Ecto neural progenitor cell (in vitro differentiated cells): ENCODE measurements around the gene JADE2.
A peak's percentile ranks its signal among the peaks of the same experiment; 100 is the strongest.
"Not testable (repeated sequence)": the region's sequence is repeated elsewhere in the genome, so short reads cannot be mapped to it uniquely, and the experiment has no call there.

Experiments used
- DNase-seq: peaks from one replicate; pipeline ENCODE4 v3.0.0-alpha.2; 2018; ENCODE audit warnings: low spot score

Gene JADE2

GRCh38 chr5:134552301-134552700 is 26.8 kb downstream of the JADE2 start:
- DNase-seq: no peak

- DNase-seq: not testable (repeated sequence)
Observed at GRCh38 chr5:134552716-134553115, 27.2 kb downstream of the JADE2 start.

DNA sequence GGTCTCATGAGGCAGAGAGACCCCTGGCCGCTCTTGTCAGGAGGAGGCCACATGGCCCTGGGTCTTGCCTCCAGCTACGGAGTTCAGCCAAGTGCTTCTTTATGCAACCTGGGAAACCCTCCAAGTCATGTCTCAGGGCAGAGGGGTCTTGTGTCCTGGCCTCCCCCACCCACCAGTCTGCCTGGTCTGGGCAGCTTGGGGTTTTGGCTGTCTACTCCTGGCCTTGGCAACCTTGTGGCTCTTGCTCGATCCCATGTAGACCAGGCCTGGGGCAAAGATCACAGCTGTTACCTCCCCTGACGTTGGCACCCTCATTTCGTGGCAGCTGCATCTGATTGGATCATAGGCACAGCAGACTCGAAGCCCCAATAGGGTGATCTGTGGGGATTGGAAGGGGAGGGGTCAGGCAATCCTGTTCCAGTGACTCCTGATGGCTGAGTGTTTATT is 28.4 kb downstream of the JADE2 start:
- no peak for DNase-seq

DNA sequence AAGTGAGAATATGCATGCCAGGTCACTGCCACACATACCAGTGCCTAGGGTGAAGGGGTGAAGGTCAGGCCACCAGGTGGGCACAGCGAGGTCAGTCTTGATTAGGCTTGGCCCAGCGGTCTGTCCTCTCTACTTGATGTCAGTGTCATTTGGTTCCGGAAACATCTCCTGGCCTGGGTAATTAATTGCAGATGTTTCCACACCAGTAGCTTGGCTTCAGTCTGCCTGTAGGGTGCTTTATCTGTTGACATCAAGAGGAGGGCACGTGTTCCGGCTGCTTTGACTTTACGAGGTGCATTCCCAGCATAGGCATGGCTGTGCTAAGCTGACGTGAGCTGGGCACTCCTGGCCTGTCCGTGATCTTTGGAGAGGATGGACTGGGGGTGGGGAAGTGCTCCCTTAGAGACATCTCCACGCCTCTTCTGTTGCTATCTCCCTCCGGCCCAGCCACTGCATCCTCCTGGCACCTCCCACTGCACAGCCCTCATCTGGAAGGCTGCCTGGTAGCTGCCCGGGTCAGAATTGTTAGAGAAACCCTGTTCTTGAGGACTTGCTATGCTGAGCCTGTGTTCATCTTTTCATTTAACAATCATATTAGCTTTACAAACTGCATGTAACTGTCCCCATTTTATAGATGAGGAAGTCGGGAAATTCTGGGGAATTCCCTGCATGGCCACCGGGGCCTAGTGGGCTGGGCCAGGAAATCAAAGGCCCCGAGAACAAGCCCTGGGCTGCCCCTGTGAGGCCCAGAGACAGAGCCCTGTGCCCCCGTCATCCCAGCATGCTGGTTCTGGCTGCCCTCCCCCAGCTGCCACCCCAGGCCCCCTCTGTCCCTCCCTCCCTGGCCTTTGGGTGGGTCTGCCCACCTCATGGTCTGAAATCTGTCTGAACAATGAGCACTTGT is 29.1 kb downstream of the JADE2 start:
- DNase-seq: no peak

- DNase-seq: no peak
Observed at GRCh38 chr5:134555223-134555889, 29.9 kb downstream of the JADE2 start.

GRCh38 chr5:134555890-134556311 is 30.4 kb downstream of the JADE2 start:
- peak; percentile 64 for DNase-seq

DNA sequence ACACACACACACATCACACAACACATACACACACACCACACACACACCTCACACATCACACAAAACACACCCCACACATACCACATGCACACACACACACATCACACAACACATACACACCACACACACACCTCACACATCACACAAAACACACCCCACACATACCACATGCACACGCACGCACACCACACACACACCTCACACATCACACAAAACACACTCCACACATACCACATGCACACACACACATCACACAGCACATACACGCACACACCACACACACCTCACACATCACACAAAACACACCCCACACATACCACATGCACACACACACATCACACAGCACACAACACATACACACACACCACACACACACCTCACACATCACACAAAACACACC is 31.1 kb downstream of the JADE2 start:
- not testable (repeated sequence) for DNase-seq

- no peak for DNase-seq
Observed at GRCh38 chr5:134556994-134557393, 31.5 kb downstream of the JADE2 start.

DNA sequence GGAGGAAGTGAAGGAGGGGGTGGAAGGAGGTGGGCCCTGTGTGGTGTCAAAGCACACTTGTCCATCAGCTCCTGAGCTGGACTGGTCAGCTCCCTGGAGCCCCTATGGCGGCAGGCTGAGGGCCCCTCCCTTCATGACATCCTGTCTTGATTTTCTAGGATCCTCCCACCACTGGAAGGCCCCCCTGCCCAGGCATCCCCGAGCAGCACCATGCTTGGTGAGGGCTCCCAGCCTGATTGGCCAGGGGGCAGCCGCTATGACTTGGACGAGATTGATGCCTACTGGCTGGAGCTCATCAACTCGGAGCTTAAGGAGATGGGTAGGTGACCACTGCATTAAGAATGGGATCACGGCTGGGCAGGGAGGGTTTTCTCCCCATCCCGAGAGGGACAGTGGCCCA is 34.2 kb downstream of the JADE2 start:
- no peak for DNase-seq

GRCh38 chr5:134560698-134561097 is 35.2 kb downstream of the JADE2 start:
- DNase-seq: no peak

- no peak for DNase-seq
Observed at GRCh38 chr5:134561871-134562296, 36.4 kb downstream of the JADE2 start.

DNA sequence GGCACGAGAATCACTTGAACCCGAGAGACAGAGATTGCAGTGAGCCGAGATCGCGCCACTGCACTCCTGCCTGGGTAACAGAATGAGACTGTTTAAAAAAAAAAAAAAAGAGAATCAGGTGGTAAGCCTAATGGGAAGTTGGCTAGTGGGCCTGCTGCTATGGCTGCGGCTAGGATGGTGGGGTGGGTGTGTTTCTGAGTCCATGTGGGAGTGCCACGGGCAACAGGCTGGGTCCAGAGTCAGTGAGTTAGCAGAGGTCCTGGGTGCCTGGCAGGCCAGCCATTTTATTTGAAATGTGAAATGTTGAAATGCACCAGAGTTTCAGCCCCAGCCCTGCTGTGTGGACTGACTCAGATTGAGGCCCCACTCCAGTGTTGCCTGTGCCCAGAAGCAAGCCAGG is 37.8 kb downstream of the JADE2 start:
- no peak for DNase-seq

GRCh38 chr5:134563962-134564361 is 38.5 kb downstream of the JADE2 start:
- DNase-seq: no peak

GRCh38 chr5:134564396-134564795 is 38.9 kb downstream of the JADE2 start:
- DNase-seq: no peak

DNA sequence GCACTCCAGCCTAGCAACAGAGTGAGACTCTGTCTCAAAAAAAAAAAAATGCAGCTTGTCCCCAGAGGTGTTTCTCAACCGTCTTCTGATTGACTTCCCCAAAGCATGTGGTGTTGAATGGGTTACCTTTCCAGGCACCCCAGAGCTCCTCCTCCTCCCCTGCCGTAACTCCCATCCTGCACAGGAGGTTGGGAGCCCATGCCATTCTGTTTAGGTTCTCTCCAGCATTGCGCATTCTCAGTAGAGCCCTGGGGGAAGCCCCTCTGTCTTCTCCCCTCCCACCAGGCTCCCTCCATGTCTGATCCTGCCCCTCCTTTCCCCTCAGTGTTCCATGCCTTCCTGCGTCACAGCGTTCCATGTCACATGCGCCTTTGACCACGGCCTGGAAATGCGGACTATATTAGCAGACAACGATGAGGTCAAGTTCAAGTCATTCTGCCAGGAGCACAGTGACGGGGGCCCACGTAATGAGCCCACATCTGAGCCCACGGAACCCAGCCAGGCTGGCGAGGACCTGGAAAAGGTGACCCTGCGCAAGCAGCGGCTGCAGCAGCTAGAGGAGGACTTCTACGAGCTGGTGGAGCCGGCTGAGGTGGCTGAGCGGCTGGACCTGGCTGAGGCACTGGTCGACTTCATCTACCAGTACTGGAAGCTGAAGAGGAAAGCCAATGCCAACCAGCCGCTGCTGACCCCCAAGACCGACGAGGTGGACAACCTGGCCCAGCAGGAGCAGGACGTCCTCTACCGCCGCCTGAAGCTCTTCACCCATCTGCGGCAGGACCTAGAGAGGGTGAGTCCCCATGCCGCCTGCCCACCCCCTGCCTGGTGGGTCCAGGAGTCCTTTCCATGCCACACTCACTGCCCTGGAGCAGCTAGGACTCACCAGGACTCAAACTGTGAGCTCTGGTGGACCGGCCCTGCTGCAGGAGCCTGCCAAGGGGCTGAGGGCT is 40.6 kb downstream of the JADE2 start:
- no peak for DNase-seq

DNA sequence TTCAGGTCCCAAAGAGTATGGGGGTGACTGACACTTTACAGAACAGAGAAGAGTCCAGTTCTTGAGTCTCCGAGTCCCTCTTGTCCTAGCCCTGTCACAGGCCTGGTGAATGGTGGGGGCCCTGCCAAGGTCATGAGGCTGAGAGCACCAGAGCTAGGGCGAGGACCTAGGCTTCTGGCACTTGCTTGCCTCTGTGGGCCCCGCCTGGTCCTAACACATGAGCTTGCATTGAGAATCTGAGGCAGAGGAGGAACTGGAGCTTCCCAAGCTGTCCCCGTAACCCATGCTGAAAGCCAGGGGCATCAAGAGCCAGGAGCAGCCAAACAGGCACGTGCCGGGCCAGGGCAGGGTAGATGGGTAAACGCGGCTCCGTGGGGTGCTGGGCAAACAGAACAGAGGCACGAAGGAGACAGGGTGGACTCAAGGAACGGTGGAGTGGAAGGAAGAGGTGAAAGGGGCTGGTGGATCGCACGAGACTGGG is 41.3 kb downstream of the JADE2 start:
- no peak for DNase-seq

DNA sequence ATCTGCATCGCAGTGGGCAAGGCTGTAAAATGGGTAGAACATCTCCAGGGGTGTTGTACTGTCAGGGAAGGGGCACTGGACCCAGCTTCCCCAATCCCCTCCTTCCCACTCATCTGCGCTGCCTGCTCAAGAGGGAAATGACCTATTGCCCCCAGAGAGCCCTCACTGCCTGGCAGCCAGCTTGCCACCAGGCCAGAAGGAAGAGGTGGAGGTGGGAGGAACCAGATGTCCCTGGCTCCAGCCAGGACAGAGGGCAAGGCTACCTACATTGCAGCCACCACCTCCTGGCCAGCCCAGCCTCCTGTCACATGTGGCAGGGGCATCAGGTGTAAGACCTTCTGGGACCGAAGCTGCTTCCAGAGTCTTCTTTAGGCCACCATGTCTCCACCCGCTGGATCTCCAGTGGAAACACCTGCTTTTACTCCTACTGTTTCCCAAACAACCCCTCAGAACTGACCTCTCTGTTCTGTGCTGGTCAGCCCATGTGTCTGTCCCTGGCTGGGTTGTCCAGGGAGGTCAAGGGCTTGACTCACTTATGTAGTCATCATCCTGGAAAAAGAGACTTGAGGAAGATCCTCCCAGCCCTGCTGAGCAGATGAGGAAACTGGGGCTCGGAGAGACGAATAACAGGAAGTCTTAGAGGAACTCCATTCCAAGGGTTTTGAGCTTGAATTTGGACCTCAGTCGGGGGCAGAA is 42.3 kb downstream of the JADE2 start:
- no peak for DNase-seq

DNA sequence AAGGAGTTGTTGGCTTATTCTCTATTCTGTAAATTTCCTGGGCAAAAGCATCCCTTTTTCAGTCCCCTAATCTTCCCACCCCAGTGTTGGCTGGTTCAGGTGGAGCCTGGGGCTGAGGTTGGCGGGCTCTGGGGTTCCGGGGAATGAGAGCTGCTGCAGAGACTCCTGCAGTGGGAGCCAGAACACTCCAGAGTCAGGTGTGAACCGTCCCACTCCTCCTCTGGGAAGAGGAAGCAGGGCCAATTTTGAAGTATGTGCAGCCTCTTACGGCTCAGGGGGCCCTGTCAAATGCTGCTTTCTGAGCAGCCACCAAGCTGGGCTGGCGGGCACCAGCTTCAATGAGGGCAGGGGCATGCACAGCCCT is 42.8 kb downstream of the JADE2 start:
- no peak for DNase-seq

- DNase-seq: peak; percentile 73
Observed at GRCh38 chr5:134568761-134569695, 43.6 kb downstream of the JADE2 start.

GRCh38 chr5:134569758-134570364 is 44.4 kb downstream of the JADE2 start:
- no peak for DNase-seq
